ENCODE data around the gene SPATA16.

DNA sequence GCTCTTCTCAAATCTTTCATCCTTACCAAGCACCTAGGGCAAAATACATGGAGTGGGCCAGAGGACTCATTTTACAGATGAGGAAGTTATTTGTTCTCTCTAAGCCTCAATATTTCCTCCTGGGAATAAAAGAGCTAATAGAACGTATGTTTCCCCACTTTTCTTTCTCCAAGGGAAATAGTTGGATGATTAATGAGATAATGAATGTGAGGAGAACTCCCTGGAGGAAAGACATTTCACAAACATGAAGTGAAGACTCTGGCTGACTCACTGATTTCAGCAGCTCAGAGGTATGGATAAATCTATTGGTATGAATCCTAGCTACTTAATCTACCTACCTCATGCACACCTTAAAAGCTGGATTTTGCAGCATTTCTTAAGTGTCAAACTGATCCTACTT, 292.1 kb downstream of the SPATA16 start:
- TF ChIP-seq EZH2 (IDR thresholded peaks at IDR 0.05; ENCODE audit: borderline replicate concordance, insufficient read depth, low read length, poor library complexity, severe bottlenecking) (no peak), EP300 (conservative IDR thresholded peaks at IDR 0.05; ENCODE audit: poor library complexity, severe bottlenecking) (no peak), TAF1 (IDR thresholded peaks at IDR 0.05; ENCODE audit: low read depth) (no peak), POLR2AphosphoS5 (IDR thresholded peaks at IDR 0.05) (no peak), RAD21 (conservative IDR thresholded peaks at IDR 0.05) (no peak), SMC3 (conservative IDR thresholded peaks at IDR 0.05; ENCODE audit: poor library complexity) (no peak)
- TF ChIP-seq, protein P1, sequence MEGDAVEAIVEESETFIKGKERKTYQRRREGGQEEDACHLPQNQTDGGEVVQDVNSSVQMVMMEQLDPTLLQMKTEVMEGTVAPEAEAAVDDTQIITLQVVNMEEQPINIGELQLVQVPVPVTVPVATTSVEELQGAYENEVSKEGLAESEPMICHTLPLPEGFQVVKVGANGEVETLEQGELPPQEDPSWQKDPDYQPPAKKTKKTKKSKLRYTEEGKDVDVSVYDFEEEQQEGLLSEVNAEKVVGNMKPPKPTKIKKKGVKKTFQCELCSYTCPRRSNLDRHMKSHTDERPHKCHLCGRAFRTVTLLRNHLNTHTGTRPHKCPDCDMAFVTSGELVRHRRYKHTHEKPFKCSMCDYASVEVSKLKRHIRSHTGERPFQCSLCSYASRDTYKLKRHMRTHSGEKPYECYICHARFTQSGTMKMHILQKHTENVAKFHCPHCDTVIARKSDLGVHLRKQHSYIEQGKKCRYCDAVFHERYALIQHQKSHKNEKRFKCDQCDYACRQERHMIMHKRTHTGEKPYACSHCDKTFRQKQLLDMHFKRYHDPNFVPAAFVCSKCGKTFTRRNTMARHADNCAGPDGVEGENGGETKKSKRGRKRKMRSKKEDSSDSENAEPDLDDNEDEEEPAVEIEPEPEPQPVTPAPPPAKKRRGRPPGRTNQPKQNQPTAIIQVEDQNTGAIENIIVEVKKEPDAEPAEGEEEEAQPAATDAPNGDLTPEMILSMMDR (IDR thresholded peaks at IDR 0.05; ENCODE audit: poor library complexity, severe bottlenecking), result no peak

Data from neural cell (in vitro differentiated cells).